CD4-positive, alpha-beta T cell (primary cell): ENCODE results near the gene PALS2. TPM values are rescaled to one million over a fixed set of nuclear protein-coding genes. Genes with fewer than 3 reads are reported as not detected.

Experiments
- ATAC-seq: fragments of 200-7000 bp; cut with Tn5 transposase; one replicate; pipeline ENCODE4 v1.10.0; 2022; ENCODE audit warnings: mild to moderate bottlenecking; ENCODE audit not compliant: poor library complexity
- CTCF ChIA-PET: fragments of 350-600 bp; sonication (Branson Sonifier 250); formaldehyde crosslinking; loops from one replicate; lab custom pipeline; 2021; ENCODE audit warnings: antibody characterized with exemption, inconsistent platforms; lab: Charles Lee
- POLR2A ChIA-PET: fragments of 350-600 bp; sonication (Branson Sonifier 250); formaldehyde crosslinking; loops from one replicate; lab custom pipeline; 2021; ENCODE audit warnings: antibody characterized with exemption, inconsistent platforms; lab: Charles Lee
- DNase-seq, 14 experiments: peaks; one replicate each; pipeline ENCODE4 v3.0.0-alpha.2; 2013 to 2020; ENCODE audit warnings: mixed read lengths in 2 of 14
- H3K27ac ChIP-seq, 2 donors: one replicate each; pipeline versions ENCODE4 v1.5.1 to v1.7.0; 2013; ENCODE audit warnings: low read length in 2 of 2, low read depth in 1 of 2, mild to moderate bottlenecking in 1 of 2
- H3K27me3 ChIP-seq, 2 experiments: 1 replicate in 1 of 2; 2 replicates in 1 of 2; pipeline versions ENCODE4 v1.6.1 to v1.7.0; 2013; ENCODE audit warnings: low read length in 2 of 2, control low read depth in 1 of 2, mild to moderate bottlenecking in 1 of 2, moderate library complexity in 1 of 2; ENCODE audit not compliant: insufficient read depth in 2 of 2, control insufficient read depth in 1 of 2
- H3K36me3 ChIP-seq: one replicate; pipeline ENCODE4 v1.6.1; 2013; ENCODE audit warnings: low read length, control low read depth; ENCODE audit not compliant: insufficient read depth
- H3K4me1 ChIP-seq: one replicate; pipeline ENCODE4 v1.6.1; 2013; ENCODE audit warnings: low read length, control low read depth; ENCODE audit not compliant: insufficient read depth
- H3K4me3 ChIP-seq: one replicate; pipeline ENCODE4 v1.5.1; 2013; ENCODE audit warnings: mild to moderate bottlenecking, low read length, moderate library complexity
- H3K9me3 ChIP-seq, 2 experiments: 1 replicate in 1 of 2; 2 replicates in 1 of 2; pipeline versions ENCODE4 v1.6.1 to v1.7.0; 2013; ENCODE audit warnings: low read length in 2 of 2, mild to moderate bottlenecking in 2 of 2, control low read depth in 1 of 2, moderate library complexity in 1 of 2; ENCODE audit not compliant: control insufficient read depth in 1 of 2, insufficient read depth in 1 of 2
- H3K27ac Mint-ChIP-seq: one replicate; pipeline ENCODE4 v1.8.0; 2020; ENCODE audit warnings: mixed read lengths
- H3K27me3 Mint-ChIP-seq: one replicate; pipeline ENCODE4 v1.8.0; 2021; ENCODE audit warnings: mixed read lengths
- H3K36me3 Mint-ChIP-seq: one replicate; pipeline ENCODE4 v1.8.0; 2021; ENCODE audit warnings: low read depth, mixed read lengths
- H3K4me1 Mint-ChIP-seq: one replicate; pipeline ENCODE4 v1.8.0; 2021; ENCODE audit warnings: low read depth, mixed read lengths
- H3K4me3 Mint-ChIP-seq: one replicate; pipeline ENCODE4 v1.8.0; 2020; ENCODE audit warnings: mild to moderate bottlenecking, mixed read lengths
- H3K9me3 Mint-ChIP-seq: one replicate; pipeline ENCODE4 v1.8.0; 2020; ENCODE audit warnings: mixed read lengths
- CTCF ChIP-seq: fragments of 200-600 bp; IDR thresholded peaks from one replicate; pipeline ENCODE4 v1.8.0; 2022; ENCODE audit warnings: antibody characterized with exemption, mild to moderate bottlenecking
- intact Hi-C, 2 experiments: fragments of 100-400 bp; cut with DNase I in 1 of 2; cut with micrococcal nuclease in 1 of 2; formaldehyde crosslinking; loops; one replicate each; pipeline versions ENCODE4 v1.15.1 to v1.9.0; 2023 to 2025; cut with DNase I, micrococcal nuclease
- total RNA-seq, 174 experiments: library from RNA in 2 of 174; stranded (reverse) in 2 of 174; gene quantifications; one replicate each; pipeline ENCODE4 v1.2.3 and lab custom pipeline; 2021 to 2026

Gene PALS2
- total RNA-seq, 2 experiments from 2014 or later: 35.0 to 53.2 TPM

DNA sequence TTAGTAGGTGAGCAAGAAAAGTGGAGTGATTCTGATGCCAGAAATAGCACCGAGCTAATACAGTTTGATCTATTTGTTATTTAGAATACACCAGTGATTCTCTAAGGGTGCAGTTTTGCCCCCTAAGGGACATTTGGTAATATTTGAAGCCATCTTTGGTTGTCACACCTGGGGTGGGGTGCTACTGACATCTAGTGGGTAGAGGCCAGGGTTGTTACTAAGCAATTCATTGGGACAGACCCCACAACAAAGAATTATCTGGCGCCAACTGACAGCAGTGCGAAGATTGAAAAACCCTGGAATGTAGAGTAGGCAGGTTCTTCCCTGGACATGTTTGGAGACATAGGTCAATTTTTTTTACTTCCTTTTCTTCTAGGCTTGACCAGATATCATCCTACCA lies 14.6 kb downstream of the PALS2 start:
- peak; percentile 78 for TF ChIP-seq CTCF
- H3K9me3 ChIP-seq: no peaks in the 10 kb centered on the region
- no peaks in the 10 kb centered on the region for H3K27me3 Mint-ChIP-seq
- no peaks in the 10 kb centered on the region for H3K9me3 Mint-ChIP-seq
- ATAC-seq (peak; percentile 84), DNase-seq (peak; percentile 27 to 78 (median 50))
- H3K4me1 Mint-ChIP-seq: peaks cover 15% of the 10 kb centered on the region
- no peaks in the 10 kb centered on the region for H3K27me3 ChIP-seq
- no peaks in the 10 kb centered on the region for H3K36me3 ChIP-seq
- no peak overlapping the region for H3K27ac ChIP-seq
- no peaks in the 10 kb centered on the region for H3K36me3 Mint-ChIP-seq
- POLR2A ChIA-PET: interaction anchor here (2.1 kb wide), 1 partner anchor 14 kb away, joined by 7 read pairs; the partner anchor contains the start of gene PALS2
- no peaks in the 10 kb centered on the region for H3K4me1 ChIP-seq
- no peak overlapping the region for H3K4me3 ChIP-seq
- no peak overlapping the region for H3K4me3 Mint-ChIP-seq
- CTCF ChIA-PET: interaction anchor here (0.6 to 1.8 kb wide), 3 partner anchors 14 to 1315 kb away, joined by 3 to 6 read pairs (median 3); partner anchors contain the start of gene PALS2
- intact Hi-C loops: loop anchor here (1.0 to 10.0 kb wide), 7 partner anchors 185 to 1043 kb away; no protein-coding TSS in a partner anchor
- H3K27ac Mint-ChIP-seq: no peak overlapping the region

- H3K36me3 Mint-ChIP-seq: no peaks in the 10 kb centered on the region
- no peak overlapping the region for H3K4me3 ChIP-seq
- no peaks in the 10 kb centered on the region for H3K36me3 ChIP-seq
- no peaks in the 10 kb centered on the region for H3K27me3 ChIP-seq
- H3K9me3 Mint-ChIP-seq: no peaks in the 10 kb centered on the region
- ChIA-PET CTCF (no interaction called here), POLR2A (no interaction called here)
- H3K4me3 Mint-ChIP-seq: no peak overlapping the region
- DNase-seq: no peak
- H3K9me3 ChIP-seq: no peaks in the 10 kb centered on the region
- H3K27ac ChIP-seq: no peak overlapping the region
- H3K4me1 ChIP-seq: no peaks in the 10 kb centered on the region
- peaks cover 14% of the 10 kb centered on the region for H3K4me1 Mint-ChIP-seq
- no peak for TF ChIP-seq CTCF
- H3K27ac Mint-ChIP-seq: no peak overlapping the region
- no peaks in the 10 kb centered on the region for H3K27me3 Mint-ChIP-seq
- intact Hi-C loops: loop anchor here in 1 of 2 experiments (5.0 kb wide), 1 partner anchor 729 kb away; no protein-coding TSS in a partner anchor
- ATAC-seq: no peak
These were observed 17.9 kb downstream of the PALS2 start for GRCh38 chr7:24591152-24591551.

DNA sequence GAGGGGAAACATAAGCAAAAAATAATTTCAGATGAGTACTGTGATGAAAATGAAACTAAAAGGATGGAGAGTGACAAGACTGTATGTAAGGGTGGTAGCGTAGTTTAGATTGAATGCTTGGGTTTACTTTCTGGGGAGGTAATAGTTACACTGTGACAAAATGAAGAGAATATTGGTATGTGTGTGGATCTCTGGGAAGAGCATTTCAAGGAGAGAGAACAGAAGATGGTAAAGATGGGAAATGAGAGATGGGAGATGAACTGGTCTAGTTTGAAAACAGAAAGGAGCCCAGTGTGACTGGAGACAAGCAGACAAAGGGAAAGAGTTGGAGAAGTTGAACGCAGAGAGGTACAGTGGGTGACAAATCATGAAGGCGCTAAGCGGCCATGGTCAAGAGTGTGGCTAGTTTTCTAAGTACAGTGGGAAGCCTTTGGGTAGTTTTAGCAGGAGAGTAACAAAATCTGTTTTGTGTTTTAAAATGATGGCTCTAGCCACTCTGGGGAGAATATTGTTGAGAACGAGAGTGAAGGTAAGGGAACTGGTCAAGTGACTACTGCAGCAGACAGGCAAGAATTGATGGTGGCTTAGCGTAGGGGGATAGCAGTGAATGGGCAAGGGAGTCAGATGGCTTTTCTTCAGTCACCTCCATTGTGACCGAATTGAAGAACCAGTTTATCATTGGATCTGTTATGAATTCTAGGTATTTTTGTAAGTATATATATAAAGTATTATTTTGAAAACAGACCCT lies 22.6 kb downstream of the PALS2 start:
- no peak for TF ChIP-seq CTCF
- Mint-ChIP-seq H3K27me3 (no peaks in the 10 kb centered on the region), H3K9me3 (no peaks in the 10 kb centered on the region), H3K4me3 (no peak overlapping the region), H3K36me3 (no peaks in the 10 kb centered on the region), H3K27ac (no peak overlapping the region), H3K4me1 (no peaks in the 10 kb centered on the region)
- CTCF ChIA-PET: no interaction called here
- H3K27me3 ChIP-seq: no peaks in the 10 kb centered on the region
- no peak overlapping the region for H3K27ac ChIP-seq
- peak; percentile 44 for ATAC-seq
- no peaks in the 10 kb centered on the region for H3K9me3 ChIP-seq
- peak in 1 of 14 experiments; percentile 18 for DNase-seq
- H3K36me3 ChIP-seq: no peaks in the 10 kb centered on the region
- H3K4me3 ChIP-seq: peak overlapping the region; percentile 41
- POLR2A ChIA-PET: no interaction called here
- H3K4me1 ChIP-seq: no peaks in the 10 kb centered on the region
- intact Hi-C loops: no loop called here
